HG03558 (cell line): ENCODE measurements around the gene EPS8.
"Not testable (repeated sequence)": the region's sequence is repeated elsewhere in the genome, so short reads cannot be mapped to it uniquely, and the experiment has no call there.

Experiments used
- ATAC-seq: cut with Tn5 transposase; IDR thresholded peaks from one replicate; pipeline ENCODE4 v1.9.1; 2021; ENCODE audit warnings: moderate number of reproducible peaks; ENCODE audit not compliant: unreplicated experiment; ENCODE audit errors: extremely low read depth

EPS8 gene

DNA sequence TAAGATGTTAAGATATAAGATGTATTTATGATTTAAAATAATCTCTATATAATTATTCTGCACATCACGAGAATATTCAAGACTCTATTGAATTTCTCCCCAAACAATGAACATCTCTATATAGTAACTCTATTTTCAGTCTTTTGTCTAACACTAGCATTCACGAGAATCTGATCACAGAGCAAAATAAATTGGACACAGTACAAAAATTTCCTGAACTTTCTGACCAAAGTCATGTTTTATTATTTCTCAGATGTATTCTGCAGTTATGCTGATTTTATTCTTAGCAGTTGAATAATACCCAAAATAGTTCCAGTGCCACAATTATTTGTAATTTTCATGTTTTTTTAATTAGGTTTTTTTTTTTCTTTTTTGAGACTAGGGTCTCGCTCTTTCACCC is 19.6 kb downstream of the EPS8 start:
- no peak for ATAC-seq

DNA sequence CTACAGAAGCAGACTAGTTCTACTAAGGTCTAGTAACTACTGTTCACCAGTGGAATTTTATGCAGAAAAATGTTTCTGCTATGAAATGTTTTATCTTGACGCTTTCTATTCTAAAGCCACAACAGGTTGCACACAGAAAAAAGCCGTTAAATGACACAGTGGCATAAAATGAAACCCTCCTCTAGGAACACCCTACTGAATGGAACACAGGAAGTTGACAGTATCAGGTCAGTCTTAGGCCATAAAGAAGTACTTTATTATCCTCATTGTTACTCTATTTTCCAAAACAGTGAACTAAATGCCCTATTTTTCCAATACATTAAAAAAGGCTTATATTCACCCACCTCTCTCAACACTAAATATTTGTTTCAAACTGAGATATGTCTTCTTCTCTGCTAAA is 21.9 kb downstream of the EPS8 start:
- no peak for ATAC-seq

DNA sequence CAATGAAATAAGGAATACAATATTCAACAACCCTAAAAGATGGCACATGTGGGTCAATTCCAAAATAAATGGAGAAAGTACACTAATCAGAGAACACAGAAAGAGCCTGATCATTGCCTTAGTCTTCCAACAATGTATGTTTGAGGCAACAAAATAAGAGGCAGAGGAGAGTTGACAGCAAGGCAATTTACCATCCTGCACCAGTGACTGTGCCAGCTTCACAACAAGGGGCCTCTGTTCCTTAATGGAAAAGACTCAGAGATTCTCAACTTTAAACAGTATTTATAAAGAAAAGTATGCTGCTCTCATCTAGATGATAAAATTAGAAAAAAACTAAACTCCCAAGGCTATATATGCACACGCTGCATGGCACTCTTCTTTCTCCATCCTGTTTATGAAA is 25.9 kb downstream of the EPS8 start:
- no peak for ATAC-seq

DNA sequence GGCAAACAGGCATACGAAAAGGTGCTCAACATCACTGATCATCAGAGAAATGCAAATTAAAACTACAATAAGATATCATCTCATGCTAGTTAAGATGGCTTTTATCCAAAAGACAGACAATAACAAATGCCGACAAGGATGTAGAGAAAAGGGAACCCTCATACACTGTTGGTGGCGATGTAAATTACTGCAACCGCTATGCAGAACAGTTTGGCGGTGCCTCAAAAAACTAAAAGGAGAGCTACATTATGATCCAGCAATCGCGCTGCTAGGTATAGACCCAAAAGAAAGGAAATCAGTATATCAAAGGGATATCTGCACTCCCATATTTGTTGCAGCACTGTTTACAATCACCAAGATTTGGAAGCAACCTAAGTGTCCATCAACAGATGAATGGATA is 27.0 kb downstream of the EPS8 start:
- not testable (repeated sequence) for ATAC-seq

DNA sequence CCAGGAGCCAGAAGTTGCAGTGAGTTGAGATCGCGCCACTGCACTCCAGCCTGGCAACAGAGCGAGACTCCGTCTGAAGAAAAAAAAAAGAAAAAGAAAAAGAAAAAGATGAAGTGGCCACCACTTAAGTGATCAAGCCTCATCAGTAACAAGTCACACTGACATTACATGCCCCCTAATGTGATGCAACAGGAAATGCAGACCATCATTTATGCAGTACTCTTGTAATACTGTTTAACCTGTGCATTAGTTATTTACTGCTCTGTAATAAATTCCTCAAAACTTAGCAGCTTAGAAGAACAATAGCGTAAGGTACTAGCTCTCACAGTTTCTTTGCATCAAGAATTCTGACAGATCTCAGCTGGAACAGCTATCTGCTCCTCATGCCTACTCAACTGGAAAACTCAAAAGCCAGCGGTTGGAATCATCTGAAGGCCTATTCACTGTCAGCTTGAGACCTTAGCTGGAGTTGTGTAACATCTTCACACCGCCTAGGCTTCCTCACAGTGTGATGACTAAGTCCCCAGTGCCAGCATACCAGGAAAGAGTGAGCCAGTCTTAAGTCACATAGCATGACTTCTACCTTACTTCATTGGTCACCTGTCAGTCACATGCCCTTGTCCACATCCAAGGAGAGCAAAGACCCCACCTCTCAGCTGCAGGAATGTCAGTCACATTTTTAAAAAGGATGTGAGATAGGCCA is 31.5 kb downstream of the EPS8 start:
- ATAC-seq = no peak

DNA sequence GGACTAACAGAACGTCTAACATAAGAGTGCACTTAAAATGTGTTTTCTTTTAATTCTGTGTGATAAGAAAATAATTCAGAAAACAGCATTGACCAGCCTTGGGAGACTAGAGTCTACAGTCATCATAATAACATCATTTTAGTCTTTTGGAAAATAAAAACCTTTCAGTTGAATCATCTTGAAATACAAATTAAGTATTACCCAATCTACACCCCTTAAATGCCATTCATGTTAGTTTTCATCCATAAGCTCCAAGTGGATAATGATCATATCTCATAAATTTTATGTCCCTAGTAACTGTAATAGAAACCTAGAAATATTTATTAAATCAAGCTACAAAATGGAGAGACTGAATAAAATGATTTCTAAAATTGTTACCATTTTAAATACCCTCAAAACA is 32.4 kb downstream of the EPS8 start:
- ATAC-seq = no peak

DNA sequence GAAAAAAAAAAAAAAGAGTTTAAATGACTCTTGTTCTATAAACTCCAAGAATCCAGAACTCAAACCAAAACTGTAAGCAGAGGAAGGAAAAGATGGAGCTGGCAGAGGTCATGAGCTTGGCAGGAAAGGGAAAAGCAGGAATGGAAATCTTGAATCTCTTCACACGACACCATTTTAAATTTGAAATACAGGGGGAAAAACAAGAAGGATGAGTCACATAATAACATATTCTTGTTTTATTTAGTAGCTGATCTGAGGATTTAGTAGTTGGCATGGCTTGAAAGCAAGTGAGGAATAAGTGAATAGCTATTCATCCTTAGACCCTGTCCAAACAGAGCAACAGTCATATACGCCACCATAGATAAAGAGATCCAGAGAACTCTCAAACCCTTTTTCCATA is 35.0 kb downstream of the EPS8 start:
- no peak for ATAC-seq

DNA sequence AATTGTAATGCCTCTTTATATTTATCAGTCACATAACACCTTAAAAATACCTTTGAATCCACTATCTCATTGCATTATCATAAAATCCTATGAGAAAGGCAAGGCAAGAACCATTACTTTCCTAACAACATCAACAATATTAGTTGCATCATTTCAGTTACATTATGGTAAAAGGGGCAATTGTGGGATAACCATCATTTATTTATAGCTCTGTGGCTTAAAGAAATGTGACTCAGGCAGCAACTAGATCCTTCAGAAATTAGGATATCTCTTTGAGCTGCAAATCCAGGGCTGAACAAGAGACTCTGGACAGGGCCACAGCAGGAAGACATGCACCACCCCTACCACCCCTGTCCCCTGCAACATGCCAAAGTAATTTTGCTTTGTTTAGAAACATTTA is 36.4 kb downstream of the EPS8 start:
- no peak for ATAC-seq

DNA sequence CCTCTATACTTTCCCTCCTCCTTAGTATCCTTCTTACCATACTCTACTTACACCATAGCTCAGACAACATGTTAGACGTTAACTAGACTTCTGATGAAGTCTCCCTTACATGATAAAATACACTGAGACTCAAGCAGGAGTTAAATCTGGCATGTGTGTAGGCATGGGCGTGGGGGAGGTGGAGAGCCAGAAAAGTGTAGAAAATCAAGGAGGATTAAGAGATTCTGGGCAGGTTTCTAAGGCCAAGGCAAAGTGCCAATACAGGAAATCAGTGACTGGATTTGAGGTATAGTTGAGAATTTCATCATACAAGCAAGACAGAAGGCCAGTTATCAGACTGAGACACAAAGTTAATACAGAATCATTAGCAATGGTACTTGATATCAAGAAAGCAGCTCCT is 37.4 kb downstream of the EPS8 start:
- no peak for ATAC-seq

DNA sequence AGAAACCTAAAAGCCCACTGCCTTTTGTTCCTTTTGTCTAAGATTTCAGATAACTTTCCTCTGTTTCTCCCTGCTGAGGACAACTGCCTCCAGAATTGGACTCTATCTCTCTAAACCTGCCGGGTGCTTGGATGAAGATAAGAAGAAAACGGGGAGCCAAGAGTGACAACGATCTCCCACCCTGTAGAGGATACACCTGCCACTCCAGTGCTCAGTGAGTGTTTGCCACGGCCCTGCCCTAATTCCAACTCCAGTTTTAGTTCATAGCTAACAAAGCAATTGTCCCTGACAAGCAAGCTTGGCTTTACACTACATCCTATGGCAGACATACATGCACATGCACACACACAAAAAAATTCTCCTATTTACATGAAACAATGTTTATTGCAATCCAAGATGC is 39.3 kb downstream of the EPS8 start:
- no peak for ATAC-seq

DNA sequence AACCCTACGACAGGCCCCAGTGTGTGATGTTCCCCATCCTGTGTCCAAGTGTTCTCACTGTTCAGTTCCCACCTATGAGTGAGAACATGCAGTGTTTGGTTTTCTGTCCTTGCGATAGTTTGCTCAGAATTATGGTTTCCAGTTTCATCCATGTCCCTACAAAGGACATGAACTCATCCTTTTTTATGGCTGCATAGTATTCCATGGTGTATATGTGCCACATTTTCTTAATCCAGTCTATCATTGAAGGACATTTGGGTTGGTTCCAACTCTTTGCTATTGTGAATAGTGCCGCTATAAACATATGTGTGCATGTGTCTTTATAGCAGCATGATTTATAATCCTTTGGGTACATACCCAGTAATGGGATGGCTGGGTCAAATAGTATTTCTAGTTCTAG is 47.3 kb downstream of the EPS8 start:
- ATAC-seq = not testable (repeated sequence)

DNA sequence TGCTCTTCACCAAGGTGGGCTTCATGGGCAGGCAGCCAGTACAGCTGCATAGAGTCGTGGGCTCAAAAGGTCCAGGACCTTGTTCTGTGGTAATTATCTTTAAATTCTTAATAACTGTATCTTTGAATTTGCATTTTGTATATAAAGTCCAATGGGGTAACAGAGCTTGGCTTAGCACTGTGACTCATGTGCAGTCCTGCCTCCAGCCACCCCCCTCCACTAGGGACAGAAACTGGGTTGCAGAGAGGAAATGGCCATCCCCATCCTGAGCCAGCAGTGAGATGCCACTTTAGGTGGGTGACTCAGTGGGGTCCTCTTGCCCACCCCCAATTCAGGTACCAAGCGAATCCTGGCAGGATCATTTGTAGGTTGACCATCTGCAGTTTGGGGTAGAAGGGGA is 48.1 kb downstream of the EPS8 start:
- no peak for ATAC-seq

DNA sequence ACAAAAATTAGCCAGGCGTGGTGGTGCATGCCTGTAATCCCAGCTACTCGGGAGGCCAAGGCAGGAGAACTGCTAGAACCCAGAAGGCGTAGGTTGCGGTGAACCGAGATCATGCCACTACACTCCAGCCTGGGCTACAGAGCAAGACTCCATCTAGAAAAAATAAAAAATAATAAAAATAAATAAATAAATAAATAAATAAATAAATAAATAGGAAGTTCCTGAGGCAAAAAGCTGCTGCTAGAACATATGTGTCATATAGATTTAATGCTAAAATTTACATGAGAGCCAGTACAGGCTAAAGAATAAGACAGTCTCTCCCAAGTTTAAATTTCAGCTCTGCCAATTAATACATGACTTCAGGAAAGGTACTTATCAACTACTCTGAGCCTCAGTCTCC is 48.8 kb downstream of the EPS8 start:
- not testable (repeated sequence) for ATAC-seq

DNA sequence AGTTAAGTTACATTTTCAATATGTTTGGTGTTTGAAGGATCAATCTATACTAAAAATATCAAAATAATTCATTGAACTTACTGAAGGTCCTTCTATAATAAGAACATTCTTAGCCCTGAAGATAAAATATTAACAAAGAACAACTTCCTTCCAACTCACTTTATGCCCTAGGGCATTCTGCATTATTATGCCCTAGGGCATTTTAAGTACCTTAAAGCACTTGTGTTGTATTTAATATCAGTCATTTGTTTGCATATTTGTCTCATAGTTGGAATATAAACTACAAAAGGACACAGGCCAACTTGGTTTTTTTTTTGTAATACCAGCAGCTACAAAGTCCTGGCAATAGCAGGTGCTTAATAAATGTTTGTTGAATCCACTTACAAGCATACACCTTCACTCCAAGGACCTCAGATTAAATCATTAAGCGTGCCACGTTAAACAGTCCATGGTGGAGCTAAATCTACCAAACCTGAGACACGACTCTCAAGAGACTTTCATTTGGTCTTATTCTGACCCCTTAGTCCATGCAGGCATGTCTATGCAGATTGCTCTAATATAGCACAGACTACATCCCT is 50.7 kb downstream of the EPS8 start:
- ATAC-seq = no peak

DNA sequence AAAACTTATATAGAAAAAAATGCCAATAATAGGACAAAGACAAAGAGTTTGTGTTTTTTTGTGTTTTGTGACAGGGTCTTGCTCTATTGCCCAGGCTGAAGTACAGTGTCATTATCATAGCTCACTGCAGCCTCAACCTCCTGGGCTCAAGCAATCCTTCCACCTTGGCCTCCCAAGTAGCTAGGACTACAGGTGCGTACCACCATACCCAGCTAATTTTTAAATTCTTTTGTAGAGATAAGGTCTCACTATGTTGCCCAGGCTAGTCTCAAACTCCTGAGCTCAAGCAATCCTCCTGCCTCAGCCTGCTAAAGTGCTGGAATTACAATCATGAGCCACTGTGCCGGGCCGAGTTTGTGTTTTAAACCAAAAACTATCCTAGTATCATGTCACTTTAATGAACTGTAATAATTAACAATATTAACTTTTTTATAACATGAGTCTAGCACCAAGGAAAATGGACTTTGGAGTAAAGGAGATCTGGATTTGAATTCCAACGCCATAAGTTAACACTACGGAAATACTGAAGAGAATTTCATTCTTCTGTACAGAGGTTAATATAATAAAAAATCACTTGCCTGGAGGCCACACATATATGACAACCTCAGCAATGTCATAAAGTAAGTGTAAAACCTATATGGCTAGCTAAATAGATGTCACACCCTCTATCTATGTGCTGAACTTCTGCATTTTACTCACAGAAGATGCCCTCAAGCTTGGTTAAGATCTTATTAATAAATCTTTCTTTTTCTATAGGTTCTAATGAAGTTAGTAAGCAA is 53.2 kb downstream of the EPS8 start:
- no peak for ATAC-seq

DNA sequence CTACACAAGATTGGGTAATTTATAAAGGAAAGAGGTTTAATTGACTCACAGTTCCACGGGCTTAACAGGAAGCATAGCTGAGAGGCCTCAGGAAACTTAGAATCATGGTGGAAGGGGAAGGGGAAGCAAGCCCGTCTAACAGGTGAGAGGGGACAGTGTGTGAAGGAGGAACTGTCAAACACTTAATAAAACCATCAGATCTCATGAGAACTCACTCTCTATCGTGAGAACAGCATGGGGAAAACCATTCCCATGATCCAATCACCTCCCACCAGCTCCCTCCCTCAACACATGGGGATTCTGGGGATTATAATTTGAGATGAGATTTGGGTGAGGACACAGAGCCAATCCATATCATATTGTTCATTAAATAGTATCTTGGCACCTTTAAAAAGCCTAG is 56.1 kb downstream of the EPS8 start:
- no peak for ATAC-seq

DNA sequence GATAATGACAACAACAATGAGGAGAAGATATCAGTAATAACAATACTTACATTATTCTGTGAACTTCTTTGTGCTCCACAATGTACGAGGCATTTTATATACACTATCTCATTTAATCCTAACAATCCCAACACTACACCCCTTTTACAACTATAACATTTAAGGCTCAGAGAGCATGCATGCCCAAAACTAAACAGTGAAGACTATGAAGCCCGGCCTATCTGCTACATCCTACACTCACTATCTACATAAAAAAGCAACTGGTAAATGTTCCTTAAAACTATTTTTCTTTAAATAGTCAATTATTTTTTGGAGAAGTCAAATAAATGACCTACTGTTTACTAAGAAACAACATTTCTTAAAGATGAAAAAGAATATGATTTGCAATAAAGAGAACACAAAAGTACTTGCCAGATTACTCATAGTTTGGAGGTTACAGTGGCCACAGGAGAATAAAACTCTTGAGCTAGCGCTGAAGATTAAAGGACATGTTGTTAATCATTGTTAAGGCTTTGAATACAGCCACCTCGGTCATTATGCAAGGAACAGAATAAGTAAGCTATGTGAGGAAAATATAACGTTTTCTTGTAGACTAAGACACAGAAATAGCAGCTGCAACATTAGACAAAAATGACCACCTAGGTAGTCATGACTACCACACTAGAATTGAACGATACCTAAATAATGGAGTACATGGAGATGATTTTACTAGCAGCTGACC is 56.7 kb downstream of the EPS8 start:
- ATAC-seq = peak; percentile 58

DNA sequence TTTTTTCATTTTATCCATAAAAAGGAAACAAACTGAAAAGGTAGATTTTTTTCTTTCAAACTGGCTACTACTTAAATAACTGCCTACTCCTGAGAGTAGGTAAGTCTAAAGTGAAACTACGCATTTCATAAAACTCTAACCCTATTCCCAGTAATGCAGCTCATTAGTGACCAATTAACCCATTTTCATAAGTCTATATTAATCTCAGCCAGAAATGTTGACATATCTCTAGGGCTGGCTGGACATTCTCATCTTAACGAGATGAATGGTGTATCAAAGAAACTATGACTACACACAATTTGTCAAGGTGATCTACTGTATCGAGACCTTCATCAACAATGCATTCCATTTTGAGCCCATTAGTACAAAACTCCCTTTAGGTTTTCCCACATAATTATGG is 57.2 kb downstream of the EPS8 start:
- no peak for ATAC-seq

DNA sequence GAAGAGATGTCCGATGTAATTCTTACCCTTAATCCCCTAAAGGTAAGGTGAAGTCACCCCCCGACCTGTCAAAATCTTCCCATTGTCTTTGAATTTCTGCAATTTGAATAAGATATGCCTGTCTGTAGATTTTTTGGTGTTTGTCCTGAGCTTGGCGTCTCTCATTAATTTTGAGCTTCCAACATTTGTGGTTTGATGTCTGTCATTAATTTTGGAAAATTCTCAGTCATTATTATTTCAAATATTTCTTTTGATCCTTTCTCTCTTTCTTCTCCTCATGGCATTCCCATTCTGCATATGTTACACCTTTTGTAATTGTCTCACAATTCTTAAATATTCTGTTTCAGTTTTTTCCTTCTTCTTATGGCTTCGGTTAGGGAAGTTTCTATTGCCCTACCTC is 60.1 kb downstream of the EPS8 start:
- no peak for ATAC-seq

DNA sequence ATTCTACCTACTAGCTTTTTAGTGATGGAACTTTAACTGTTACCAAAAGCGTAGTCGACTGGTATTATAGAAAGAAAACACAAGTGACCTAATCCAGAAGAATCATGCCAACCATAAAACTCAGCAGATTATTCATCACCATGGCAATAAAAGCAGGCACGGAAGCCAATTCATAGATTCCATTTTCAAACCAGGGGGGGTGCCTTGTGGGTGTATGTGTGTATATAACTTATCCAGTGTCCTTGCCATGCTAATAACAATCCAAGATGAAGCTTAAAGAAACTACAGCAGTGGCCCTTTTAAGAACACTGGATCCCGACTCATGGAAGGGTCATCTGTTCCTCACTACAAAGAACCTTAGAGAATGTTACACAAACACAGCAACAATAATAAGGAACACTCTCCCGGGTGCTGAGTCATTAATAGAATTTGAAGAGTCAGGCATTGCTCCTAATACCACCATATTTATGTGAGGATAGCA is 61.0 kb downstream of the EPS8 start:
- ATAC-seq = no peak

DNA sequence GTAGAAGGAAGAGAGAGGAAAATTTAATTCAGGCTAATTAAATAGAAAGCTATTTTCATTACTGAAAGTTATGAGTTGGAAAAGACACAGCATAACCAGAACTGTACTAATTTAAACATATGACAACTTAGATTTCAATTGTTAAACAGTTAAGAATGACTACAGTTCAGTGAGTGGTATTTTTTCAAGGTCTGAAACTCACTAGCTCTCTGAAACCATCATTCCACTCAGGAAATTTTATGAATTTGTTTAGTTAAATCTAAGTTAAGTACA is 62.4 kb downstream of the EPS8 start:
- no peak for ATAC-seq
